Limb (tissue), 2 donors: ENCODE measurements around the gene LAMA4.
A peak's percentile ranks its signal among the peaks of the same experiment; 100 is the strongest.

Experiments
- DNase-seq, 2 donors: peaks; one replicate each; pipeline ENCODE4 v3.0.0-alpha.2; 2016; ENCODE audit errors: extremely low spot score in 2 of 2

The LAMA4 gene, protein sequence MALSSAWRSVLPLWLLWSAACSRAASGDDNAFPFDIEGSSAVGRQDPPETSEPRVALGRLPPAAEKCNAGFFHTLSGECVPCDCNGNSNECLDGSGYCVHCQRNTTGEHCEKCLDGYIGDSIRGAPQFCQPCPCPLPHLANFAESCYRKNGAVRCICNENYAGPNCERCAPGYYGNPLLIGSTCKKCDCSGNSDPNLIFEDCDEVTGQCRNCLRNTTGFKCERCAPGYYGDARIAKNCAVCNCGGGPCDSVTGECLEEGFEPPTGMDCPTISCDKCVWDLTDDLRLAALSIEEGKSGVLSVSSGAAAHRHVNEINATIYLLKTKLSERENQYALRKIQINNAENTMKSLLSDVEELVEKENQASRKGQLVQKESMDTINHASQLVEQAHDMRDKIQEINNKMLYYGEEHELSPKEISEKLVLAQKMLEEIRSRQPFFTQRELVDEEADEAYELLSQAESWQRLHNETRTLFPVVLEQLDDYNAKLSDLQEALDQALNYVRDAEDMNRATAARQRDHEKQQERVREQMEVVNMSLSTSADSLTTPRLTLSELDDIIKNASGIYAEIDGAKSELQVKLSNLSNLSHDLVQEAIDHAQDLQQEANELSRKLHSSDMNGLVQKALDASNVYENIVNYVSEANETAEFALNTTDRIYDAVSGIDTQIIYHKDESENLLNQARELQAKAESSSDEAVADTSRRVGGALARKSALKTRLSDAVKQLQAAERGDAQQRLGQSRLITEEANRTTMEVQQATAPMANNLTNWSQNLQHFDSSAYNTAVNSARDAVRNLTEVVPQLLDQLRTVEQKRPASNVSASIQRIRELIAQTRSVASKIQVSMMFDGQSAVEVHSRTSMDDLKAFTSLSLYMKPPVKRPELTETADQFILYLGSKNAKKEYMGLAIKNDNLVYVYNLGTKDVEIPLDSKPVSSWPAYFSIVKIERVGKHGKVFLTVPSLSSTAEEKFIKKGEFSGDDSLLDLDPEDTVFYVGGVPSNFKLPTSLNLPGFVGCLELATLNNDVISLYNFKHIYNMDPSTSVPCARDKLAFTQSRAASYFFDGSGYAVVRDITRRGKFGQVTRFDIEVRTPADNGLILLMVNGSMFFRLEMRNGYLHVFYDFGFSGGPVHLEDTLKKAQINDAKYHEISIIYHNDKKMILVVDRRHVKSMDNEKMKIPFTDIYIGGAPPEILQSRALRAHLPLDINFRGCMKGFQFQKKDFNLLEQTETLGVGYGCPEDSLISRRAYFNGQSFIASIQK (N-terminal part only)

DNA sequence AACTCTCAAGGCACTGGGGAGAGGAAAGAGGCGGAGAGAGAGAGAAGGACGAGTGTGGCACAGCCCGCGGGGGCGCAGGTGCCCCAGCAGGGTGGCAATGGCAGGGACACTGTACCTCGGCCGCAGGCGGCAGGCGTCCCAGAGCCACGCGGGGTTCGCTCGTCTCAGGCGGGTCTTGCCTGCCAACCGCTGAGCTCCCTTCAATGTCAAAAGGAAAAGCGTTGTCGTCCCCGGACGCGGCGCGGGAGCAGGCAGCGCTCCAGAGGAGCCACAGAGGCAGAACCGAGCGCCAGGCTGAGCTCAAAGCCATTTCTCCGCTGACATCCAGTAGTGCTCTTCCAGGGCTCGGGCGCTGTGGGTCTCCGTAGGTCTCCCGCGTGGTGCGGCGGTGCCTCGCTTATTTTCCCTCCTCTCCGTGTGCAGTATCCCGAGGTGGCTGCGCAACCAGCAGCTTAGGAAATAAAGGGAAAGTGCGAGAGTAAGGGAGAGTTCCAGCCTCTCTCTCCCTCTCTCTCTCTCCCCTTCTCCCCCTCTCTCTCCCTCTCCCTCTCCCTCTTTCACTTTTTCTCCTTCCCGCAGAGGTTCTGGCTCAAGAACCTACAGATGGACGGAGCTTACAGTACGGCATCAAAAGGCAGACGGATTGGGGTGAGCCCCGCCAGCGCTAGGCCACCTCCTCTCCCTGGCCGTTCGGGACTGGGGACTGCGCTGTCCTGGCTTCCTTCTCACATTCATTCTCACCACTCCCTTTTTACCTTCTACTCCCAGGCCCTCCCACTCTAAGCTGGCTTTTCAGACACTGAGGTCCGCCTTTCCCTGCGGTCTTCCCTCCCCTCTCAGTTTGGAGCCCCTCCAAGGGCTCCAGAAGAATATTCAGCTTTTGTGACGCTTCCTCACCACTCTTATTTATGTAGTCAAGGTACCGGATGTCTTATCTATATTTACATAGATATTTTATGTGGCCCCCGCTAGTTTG, at the start of gene LAMA4:
TSS of gene LAMA4 (minus strand) at position 727 of the 976 bp plus-strand sequence. CDS start at position 310, 417 bp downstream.
- peak; percentile 76 to 84 for DNase-seq

DNA sequence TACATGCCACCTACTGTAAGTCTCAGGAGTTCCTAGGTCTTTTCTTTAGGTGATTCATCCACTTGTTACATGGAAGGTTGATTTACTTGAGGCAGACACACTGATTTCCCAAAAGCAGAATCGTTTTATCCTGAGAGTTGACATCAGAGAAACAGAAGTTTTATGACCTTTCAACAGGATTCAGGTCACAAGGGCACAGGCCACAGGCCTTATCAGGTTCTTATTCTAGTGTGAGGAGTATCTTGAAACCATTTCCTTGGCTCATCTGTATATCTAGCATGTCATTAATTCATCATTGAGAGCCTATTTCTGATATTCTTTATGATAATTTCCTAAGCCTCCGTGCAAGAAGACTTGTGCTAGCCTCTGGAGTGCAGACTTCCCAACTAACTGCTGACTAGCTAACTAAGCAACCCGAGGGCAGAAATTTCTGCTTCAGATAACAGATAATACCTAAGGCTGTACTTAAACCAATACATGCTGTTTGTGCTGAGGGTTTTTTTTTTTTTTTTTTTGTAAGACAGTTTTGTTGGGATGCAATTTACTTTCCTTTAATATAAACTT, 47.9 kb upstream of the LAMA4 start:
- DNase-seq: no peak

DNA sequence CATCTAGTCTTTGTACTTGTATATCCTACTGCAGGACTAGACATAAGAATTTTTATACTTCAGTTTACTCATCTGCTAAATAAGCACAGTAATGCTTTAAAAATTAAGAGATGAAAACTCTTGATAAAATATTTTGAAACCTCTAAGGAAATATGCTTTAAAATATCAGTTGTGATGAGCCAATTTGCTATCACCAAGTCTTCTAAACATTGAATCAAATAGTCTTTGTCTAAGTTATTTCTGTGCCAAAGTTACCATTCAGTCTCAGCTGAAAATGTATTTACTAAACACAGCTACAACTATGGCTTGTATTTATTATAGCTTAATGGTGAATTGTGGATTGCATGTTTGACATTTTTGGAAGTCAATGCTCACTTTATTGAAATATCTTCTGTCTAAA, 46.5 kb upstream of the LAMA4 start:
- DNase-seq: no peak

DNA sequence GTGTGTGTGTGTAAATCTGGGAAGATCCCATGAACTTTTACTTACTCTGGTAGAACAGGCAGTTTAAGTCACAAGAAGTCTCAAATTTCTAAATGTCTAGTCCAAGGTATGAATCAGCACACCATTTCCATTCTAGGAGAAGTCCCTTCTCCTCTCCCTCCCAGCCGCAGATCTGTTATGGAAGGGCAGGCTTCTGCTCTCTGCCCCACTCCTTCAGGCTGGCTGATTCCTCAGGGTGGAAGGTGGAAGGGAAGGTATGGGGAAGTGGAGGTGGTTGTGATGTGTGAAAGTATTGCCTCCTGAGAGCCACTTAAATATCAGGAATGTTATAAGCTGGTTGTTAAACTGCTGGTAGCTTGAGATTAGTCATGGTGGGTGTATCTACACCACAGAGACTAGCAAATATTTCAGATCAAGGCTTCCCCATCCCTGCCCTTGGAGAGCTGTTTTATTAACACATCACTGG, 44.5 kb upstream of the LAMA4 start:
- no peak for DNase-seq

DNA sequence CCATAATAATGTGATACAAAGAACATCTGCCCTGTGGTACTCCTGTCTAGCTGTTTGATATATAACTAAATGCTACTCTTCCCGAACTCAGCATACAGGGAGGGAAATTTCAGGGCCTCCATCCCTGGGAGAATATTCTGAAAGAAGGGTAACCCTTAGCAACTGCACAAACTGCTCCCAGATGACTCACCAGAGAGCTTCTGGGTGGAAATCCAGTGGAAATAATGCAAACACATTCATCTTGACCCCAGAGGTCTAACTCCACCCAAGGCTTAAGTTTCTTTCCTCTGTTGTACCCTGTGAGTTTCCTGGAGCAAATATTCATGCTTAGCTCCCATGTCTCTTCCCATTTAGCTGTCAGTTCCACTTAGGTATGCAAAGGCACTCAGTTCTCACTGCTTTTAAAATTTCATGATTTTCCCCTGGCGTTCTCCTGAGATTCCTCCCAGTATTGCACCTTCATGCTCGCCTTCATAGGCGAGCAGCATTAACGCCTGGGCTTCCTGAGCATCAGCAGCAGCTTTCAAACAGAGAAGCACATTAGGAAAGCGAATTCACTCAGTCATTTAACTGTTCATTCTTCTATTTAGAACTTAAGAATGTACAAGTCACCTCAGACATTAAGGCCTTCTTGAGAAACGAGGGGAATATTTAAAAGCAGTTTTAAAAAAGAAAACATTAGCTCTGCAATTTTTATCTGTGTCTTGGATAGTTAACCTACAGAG, 43.8 kb upstream of the LAMA4 start:
- DNase-seq: no peak

DNA sequence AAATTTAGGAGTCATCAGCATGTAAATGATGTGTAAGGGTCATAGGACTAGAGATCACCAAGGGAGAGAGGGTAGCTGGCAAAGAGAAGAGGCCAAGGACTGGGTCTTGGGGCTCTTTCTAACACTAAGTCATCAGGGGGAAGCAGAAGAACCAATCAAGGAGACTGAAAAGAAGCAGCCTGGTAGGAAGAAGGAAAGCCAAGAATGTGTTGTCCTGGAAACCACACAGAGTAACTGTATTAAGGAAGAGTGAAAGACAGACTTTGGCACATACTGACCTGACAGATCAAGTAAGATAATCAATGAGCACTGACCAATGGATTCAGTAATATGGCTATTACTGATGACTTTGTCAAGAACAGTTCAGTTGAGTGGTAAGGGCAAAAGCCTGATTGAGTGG, 42.3 kb upstream of the LAMA4 start:
- DNase-seq: no peak

DNA sequence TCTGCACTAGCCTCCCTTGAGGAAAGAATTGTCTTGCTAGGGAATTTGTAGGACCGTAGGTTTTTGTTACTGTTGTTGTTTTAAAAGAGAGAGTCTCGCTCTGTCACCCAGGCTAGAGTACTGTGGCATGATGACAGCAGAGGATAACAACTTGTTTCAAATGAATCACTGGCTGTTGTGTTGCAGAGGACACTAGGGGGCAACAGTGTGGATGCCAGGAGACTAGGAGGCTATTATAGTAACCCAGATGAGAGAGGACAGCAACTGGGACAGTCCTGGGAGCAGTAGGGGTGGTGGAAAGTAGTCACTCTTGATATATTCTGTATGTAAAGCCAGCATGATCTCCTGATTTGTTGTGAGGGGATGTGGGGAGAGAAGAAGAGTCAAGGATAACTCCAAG, 41.8 kb upstream of the LAMA4 start:
- DNase-seq: no peak

DNA sequence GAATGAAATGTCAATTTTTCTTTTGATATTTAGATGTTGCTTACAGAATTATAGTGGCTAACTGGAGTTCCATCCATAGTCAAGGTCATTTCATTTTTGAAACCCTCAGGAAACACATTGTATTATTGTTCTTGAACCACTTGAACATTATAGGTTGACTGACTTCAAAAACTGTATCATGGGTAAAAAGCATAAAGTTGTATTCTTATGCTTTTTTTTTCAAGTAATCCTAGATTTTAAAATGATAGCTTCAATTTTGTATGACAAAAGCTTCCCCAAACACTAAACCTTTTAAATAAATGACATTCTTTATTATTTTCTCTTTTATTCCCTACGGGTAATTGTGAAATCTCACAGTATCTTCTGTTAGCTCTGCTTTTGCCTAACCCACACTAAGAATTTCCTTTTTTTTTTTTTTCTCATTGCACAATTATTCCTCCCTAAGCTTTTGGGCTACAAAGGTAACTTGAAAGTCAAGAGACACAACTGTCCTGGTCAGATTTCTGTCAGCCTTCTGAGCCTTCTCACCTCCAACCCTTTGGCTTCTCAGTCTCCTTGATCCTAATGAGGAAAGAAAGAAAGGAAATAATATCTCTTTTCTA, 36.9 kb upstream of the LAMA4 start:
- DNase-seq: no peak

DNA sequence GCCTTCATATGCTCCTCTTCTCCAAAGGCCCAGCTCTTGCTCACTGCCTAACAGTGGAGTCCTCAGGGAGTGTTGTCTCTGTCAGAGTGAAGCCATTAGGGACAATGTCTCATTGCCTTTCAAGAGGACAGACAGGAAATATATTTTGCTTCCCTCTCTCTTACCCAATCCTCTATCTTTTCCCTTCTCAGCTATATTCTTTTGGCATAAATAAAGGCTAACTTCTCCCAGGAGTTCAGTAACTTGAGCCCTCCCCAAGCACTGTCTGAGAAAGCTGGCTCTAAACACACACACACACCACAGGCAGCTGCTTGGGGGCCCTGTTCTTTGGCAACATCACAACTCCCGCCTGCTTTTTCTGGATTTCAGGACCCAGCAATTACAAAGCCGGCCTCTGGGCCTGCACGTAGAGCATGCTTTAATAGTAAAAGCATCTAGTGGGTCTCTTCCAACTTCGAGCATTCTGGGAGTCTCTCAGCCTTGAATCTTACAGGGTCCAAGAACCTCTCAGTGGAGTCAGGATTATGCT, 34.7 kb upstream of the LAMA4 start:
- DNase-seq: peak; percentile 85 to 95

DNA sequence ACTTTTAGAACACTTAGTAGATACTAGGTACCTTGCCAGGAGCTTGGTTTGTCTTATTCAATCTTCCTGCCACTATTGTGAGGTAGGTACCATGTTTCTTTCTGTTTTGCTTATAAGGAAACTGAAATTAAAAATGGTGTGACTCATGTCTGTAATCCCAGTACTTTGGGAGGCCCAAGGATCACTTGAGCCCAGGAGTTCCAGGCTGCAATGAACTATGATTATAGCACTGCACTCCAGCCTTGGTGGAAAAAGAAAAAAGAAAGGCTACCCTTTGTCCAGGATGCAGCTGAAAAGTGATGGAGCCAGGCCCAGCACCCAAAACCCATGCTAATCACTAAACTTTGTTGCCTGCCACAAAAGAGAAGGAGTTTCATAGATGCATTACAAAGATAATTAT, 34.1 kb upstream of the LAMA4 start:
- no peak for DNase-seq

DNA sequence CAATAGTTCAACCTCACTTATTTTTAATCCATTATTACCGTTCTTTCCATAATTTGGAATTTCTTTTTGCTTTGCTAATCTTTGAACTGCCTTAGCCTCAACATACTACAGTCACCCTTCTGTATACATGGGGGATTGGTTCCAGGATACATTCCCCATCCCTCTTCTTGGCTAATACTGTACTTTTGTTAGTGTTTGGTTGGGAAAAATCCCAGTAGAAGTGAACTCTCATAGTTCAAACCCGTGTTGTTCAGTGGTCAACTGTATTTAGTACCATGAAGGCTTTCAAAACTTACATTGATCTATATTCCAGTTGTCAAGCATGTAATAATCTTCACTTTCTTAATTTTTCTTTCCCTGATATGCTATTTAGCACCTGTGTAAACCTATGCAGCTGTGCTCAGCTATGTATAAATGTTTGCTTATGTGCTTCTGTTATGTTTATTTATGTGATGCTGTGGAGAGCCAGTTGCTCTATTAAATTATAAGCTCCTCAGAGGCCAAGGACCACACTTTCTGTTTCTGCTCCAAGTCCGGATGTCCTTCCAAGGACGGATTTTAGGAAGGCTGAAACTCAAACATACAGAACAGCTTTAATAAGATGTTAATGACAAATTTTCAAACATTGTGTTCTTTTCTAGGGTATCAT, 33.3 kb upstream of the LAMA4 start:
- DNase-seq: no peak

DNA sequence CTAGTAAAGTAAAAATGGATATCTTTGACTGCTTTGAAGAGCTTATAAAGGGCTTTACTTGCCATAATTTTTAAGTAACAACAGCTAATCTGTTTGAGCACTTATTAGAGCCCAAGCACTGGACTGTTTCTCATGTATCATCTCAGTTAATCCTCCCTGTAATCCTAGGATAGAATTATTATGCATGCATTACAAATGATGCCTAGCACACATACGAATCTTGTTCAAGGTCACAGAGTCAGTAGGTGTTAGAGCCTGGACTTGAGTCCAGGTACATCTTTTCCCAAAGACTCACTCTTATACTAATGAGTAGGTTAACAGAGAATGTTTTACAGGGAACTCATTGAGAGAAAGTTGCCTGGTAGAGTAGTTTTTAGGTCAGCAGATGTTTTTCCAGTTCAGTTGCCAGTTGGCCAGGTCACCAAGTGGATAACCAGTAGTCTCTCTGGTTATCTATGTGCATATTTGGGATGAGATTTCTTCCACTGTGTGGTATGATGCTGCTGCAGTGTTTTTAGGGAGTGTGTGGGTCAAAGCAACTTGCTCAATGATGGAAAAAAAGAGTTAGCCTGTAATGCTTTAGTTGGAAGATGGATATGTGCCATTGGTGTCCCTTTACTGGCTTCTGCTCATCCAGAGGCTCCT, 32.3 kb upstream of the LAMA4 start:
- DNase-seq: no peak

DNA sequence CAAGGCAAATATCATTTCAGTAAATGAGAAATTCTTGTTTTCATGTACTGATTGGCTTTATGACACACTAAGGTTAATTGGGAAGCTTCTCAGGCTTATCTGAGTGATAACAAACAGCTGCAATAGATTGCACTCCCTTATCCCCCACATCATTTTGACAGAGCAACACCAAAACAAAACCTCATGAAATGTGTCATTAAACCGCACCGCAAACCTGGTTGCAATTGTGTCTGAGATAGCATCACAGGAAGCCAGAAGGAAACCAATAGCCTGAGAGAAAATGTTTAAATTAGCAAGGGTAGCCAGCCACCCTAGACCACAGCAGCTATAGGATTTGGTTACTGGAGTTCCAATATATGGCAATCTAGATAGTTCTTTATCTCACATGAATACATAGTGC, 31.6 kb upstream of the LAMA4 start:
- DNase-seq: no peak

DNA sequence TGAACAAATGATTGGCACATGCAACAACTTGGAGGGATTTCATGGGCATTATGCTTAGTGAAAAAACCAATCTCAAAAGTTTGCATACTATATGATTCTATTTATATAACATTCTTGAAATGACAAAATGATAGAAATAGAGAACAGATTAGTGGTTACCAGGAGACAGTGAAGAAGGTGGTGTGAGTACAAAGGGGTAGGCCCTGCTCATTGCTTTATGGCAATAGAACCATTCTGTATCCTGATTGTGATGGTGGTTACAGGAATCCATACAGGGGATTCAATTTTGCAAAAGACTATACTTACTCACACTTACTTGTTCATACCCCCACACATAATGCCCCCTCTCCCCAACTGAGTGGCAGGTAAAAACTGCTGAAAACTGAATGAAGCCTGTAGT, 30.2 kb upstream of the LAMA4 start:
- DNase-seq: no peak

DNA sequence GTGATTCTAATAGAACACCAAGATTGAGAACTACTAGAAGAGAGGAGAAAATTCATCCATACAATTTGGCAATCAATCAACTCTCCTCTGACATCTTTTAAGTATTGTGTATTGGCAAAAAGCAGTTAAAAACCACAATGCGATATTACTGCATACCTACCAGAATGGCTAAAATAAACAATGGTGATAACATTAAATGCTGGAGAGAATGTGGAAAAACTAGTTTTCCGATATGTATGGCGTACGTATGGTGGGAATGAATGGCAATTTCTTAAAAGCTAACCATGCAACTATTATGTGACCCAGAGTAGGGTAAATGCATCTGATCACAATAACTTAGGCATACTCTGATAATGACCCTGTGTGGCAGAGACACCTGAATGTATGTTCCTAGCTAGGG, 29.3 kb upstream of the LAMA4 start:
- no peak for DNase-seq

DNA sequence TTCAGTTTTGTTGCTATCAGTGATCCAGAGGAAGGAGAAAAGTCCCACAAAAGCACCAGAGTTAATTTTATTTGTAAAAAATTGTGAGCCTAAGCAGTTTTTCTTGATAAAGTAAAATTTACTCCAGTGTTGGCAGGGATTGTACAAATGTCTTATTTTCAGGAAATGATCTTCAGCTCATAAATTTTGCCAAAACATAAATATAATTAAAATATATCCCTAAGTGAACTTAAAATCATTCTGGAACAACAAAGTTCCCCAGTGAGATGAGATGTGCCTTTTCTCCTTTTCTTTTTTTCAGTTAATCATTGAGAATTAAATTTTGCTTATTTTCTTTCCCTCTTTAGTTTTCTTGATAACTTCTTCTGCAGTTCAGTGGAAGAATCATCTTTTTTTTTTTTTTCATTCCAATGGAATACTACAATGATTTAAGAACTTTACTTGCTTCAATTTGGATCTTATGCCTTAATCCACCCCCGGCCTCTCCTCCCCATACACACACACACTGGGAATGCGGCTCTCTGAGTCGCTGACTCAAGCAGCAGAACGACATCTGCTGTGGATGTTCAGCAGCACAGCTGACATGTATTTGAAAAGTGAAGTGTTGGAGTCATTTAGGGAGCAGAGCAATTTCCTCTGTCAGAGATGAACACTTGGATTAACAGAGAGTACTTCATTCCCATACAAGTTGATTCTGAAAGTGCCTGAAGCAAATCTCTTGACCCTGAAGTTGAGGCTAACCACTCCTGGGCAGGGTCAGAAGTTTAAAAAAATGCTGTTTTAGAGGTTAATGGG, 27.7 kb upstream of the LAMA4 start:
- DNase-seq: peak; percentile 68 to 82
